ENCODE data around the gene SYCP2L. TPM values are rescaled to one million over a fixed set of nuclear protein-coding genes. Genes with fewer than 3 reads are reported as not detected.

The SYCP2L gene
- total and polyA plus RNA-seq, 7 donors = 0.09 to 22.1 (median 0.71) TPM; not detected in 2

DNA sequence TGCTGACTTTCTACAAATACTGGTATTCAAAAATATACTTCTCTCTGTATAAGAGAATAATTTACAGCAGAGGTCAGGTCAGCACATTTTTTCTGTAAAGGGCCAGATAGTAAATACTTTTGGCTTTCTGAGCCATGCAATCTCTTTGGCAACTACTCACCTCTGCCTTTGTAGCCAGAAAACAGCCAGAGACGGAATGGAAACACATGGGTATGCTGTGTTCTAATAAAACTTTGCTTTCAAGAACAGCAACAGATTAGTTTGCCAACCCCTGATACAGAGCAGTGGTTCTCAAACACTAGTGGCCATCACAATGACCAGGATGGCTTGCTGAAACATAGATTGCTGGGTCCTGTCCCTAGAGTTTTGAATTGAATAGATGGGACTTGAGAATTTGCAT is 46.3 kb downstream of the SYCP2L start:
- H3K27ac ChIP-seq = no peak overlapping the region
- 68 to 74% methylated on average over 1 of the region's 1 CpG for WGBS, 2 donors
- no peak for TF ChIP-seq EP300 (IDR thresholded peaks at IDR 0.05)
- TF ChIP-seq POLR2AphosphoS5 (IDR thresholded peaks at IDR 0.05) = no peak
- TF ChIP-seq POLR2A (IDR thresholded peaks at IDR 0.05) = no peak
- TF ChIP-seq, protein P1, sequence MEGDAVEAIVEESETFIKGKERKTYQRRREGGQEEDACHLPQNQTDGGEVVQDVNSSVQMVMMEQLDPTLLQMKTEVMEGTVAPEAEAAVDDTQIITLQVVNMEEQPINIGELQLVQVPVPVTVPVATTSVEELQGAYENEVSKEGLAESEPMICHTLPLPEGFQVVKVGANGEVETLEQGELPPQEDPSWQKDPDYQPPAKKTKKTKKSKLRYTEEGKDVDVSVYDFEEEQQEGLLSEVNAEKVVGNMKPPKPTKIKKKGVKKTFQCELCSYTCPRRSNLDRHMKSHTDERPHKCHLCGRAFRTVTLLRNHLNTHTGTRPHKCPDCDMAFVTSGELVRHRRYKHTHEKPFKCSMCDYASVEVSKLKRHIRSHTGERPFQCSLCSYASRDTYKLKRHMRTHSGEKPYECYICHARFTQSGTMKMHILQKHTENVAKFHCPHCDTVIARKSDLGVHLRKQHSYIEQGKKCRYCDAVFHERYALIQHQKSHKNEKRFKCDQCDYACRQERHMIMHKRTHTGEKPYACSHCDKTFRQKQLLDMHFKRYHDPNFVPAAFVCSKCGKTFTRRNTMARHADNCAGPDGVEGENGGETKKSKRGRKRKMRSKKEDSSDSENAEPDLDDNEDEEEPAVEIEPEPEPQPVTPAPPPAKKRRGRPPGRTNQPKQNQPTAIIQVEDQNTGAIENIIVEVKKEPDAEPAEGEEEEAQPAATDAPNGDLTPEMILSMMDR (IDR thresholded peaks at IDR 0.05) = no peak
- no peaks in the 10 kb centered on the region for H3K36me3 ChIP-seq
- no peak overlapping the region for H3K4me3 ChIP-seq
- DNase-seq = no peak
- H3K4me1 ChIP-seq = no peaks in the 10 kb centered on the region
- no peaks in the 10 kb centered on the region for H3K9me3 ChIP-seq
- no peaks in the 10 kb centered on the region for H3K27me3 ChIP-seq
- intact Hi-C loops (cut with DNase I) = no loop called here

DNA sequence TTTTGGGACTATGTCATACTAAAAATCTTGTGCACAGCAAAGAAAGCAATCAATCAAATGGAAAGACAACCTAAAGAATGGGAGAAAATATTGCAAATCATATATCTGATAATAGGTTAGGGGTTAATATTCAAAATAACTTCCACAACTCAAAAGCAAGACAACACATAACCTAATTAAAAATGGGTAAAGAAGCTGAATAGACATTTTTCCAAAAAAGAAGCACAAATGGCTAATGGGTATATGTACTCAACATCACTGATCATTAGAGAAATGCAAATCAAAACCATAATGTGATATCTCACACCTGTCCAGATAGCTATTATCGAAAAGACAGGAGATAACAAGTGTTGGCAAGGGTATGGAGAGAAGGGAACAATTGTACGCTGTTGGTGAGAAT is 53.0 kb downstream of the SYCP2L start:
- Histone ChIP-seq H3K9me3 (no peaks in the 10 kb centered on the region), H3K36me3 (no peaks in the 10 kb centered on the region), H3K27me3 (no peaks in the 10 kb centered on the region), H3K27ac (no peak overlapping the region), H3K4me1 (no peaks in the 10 kb centered on the region), H3K4me3 (no peak overlapping the region)
- WGBS, 2 donors = 93 to 96% methylated on average over 2 of the region's 2 CpGs
- no peak for DNase-seq
- TF ChIP-seq EP300 (IDR thresholded peaks at IDR 0.05) = no peak
- TF ChIP-seq POLR2A (IDR thresholded peaks at IDR 0.05) = no peak
- no peak for TF ChIP-seq POLR2AphosphoS5 (IDR thresholded peaks at IDR 0.05)
- TF ChIP-seq, protein P1 (IDR thresholded peaks at IDR 0.05) = no peak
- intact Hi-C loops (cut with DNase I) = no loop called here

DNA sequence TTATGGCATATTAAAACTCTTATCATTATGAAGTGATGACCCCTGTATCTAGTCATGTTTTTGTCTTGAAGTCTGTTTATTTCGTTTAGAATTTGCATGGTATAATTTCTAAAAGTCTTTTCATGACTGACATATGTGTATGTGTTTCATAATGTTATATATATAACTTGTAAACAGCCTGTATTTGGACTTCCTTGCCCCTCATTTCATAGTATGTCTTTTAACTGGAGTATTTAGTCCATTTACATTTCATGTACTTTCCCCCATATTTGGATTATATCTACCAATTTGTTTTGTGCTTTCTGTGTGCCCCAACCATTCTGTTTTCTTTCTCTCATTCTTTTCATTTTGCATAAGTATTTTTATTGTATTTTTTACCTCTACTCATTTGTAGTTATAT is 59.0 kb downstream of the SYCP2L start:
- H3K4me3 ChIP-seq = no peak overlapping the region
- H3K27ac ChIP-seq = no peak overlapping the region
- H3K36me3 ChIP-seq = no peaks in the 10 kb centered on the region
- intact Hi-C loops (cut with DNase I) = no loop called here
- H3K9me3 ChIP-seq = no peaks in the 10 kb centered on the region
- H3K27me3 ChIP-seq = no peaks in the 10 kb centered on the region
- TF ChIP-seq POLR2A (IDR thresholded peaks at IDR 0.05) (no peak), POLR2AphosphoS5 (IDR thresholded peaks at IDR 0.05) (no peak), EP300 (IDR thresholded peaks at IDR 0.05) (no peak)
- TF ChIP-seq, protein P1 (IDR thresholded peaks at IDR 0.05) = no peak
- H3K4me1 ChIP-seq = no peaks in the 10 kb centered on the region
- no peak for DNase-seq
- WGBS, 2 donors = 70 to 77% methylated on average over 1 of the region's 1 CpG

DNA sequence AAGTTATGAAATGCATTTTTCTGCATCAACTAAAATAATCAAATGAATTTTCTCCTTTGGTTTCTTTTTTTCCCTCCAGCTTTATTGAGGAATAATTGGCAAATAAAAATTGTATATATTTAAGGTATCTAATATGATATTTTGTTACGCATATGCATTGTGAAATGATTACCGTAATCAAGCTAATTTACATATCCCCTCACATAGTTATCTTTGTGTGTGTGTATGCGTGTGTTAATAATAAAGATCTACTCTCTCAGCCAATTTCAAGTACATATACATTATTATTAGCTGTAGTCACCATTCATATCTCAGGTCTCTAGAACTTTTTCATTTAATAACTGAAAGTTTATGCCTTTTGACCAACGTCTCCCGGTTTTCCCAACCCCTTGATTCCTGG is 61.1 kb downstream of the SYCP2L start:
- TF ChIP-seq EP300 (IDR thresholded peaks at IDR 0.05) (no peak), POLR2AphosphoS5 (IDR thresholded peaks at IDR 0.05) (no peak), POLR2A (IDR thresholded peaks at IDR 0.05) (no peak)
- TF ChIP-seq, protein P1 (IDR thresholded peaks at IDR 0.05) = no peak
- Histone ChIP-seq H3K27ac (no peak overlapping the region), H3K4me1 (no peaks in the 10 kb centered on the region), H3K9me3 (no peaks in the 10 kb centered on the region), H3K36me3 (no peaks in the 10 kb centered on the region), H3K27me3 (no peaks in the 10 kb centered on the region), H3K4me3 (no peak overlapping the region)
- intact Hi-C loops (cut with DNase I) = no loop called here
- 95 to 96% methylated on average over 5 of the region's 5 CpGs for WGBS, 2 donors
- DNase-seq = no peak

All from sigmoid colon (tissue), 7 donors.